Activated CD8-positive, alpha-beta memory T cell treated with anti-CD3 and anti-CD28 coated beads, Interleukin-2, amount 50 U/mL, for 24 hours (primary cell): Measurements from ENCODE around the gene AGO1.

ENCODE experiments used
- DNase-seq: peaks from one replicate; pipeline ENCODE4 v3.0.0-alpha.2; 2020; ENCODE audit errors: extremely low read depth

Gene AGO1

DNA sequence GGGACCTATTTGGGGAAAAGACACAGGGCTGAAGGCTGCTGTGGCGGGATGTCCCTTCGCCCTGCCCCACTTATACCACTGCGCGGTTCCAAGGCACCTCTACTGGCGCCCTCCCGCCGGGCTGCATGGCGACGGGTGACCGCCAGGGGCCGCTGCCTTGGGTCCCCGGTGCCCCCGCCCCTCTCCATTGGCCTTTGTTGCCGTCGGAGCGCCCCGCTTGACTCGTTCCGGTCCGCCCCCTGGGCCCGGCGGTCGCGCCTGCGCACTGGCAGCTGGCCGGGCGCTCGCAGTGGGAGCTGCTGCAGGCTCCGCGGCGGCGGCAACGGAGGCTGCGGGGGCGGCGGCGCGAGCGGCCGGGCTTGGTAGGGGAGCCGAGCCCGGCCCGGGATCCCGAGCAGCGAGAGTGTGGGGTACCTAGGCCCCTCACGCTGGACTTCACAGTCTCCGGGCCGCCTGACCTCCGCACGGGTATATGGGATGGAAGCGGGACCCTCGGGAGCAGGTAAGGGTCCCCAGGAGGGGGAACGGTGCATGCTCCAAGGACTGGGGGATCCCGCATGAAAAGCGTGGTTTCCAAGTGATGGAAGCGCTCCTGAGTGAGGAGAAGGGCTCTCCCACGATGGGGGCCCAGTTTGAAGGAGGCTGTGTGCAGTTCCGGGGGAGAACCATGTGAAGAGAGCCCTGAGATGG is at the start of gene AGO1:
Gene AGO1, plus strand, starts transcription at position 265 of the 690 bp plus-strand sequence. Its CDS starts 213 bp downstream, at position 478.
- DNase-seq, result peak; percentile 87

DNA sequence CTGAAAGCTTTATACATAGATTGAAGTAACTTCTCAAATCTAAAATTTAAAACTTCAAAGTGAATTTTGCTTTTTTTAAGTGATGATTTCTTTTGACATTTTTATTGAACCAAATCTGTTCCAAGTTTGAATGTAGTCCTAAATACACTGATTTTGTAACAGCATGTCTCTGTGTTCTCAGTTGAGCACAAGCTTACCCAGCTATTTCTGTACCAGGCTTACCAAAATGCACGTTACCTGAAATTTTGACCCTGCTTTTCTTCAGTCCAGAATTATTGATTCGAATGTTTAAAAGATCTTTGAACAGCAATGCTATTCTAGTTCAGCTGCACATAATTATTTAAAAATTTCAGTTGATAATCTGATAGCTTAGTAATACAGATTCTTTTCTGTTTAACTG is 49.6 kb upstream of the AGO1 start:
- no peak for DNase-seq

DNA sequence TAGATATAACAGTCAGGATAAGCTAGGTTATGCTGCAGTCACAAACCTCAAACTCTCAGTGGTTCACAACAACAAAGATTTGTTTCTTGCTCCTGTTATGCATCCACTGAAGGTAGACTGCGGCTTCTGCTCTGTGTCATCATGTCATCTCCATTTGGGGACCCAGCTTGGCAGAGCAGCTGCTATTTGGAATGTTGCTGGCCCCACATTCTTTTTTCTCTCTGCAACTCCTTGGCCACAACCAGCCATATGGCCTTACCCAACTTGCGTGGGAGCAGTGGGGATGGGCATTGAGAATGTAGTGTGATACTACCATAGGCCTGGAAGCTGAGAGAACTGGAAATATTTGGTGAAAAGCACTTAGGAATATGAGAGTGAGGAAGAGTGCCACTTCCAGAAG is 48.8 kb upstream of the AGO1 start:
- no peak for DNase-seq

GRCh38 chr1:35835398-35835797 is 47.6 kb upstream of the AGO1 start:
- DNase-seq, result no peak

- DNase-seq, result no peak
Observed at GRCh38 chr1:35836734-35837133, 46.3 kb upstream of the AGO1 start.

- no peak for DNase-seq
Observed at GRCh38 chr1:35838693-35839245, 44.2 kb upstream of the AGO1 start.

DNA sequence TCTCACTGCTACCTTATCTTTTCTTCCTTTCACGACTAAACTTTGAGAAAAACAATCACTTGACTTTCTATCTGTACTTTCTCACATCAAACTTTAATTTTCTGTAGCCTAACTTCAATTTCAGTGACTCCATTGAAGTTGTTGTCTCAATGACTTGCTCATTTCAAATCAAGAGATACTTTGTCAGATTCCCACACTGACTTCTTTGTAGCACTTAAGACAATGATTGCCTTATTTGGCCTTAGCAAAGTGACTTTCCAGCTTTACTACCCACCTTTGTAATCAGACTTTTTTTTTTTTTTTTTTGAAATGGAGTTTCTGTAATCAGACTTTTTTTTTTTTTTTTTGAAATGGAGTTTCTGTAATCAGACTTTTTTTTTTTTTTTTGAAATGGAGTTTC is 38.2 kb upstream of the AGO1 start:
- DNase-seq, result no peak

GRCh38 chr1:35845766-35846165 is 37.2 kb upstream of the AGO1 start:
- DNase-seq, result no peak

GRCh38 chr1:35847935-35848565 is 35.0 kb upstream of the AGO1 start:
- DNase-seq, result no peak

- no peak for DNase-seq
Observed at GRCh38 chr1:35850051-35850450, 33.0 kb upstream of the AGO1 start.

- DNase-seq, result no peak
Observed at GRCh38 chr1:35850716-35851115, 32.3 kb upstream of the AGO1 start.

GRCh38 chr1:35851132-35851869 is 31.7 kb upstream of the AGO1 start:
- DNase-seq, result no peak

- no peak for DNase-seq
Observed at GRCh38 chr1:35852241-35852640, 30.8 kb upstream of the AGO1 start.

DNA sequence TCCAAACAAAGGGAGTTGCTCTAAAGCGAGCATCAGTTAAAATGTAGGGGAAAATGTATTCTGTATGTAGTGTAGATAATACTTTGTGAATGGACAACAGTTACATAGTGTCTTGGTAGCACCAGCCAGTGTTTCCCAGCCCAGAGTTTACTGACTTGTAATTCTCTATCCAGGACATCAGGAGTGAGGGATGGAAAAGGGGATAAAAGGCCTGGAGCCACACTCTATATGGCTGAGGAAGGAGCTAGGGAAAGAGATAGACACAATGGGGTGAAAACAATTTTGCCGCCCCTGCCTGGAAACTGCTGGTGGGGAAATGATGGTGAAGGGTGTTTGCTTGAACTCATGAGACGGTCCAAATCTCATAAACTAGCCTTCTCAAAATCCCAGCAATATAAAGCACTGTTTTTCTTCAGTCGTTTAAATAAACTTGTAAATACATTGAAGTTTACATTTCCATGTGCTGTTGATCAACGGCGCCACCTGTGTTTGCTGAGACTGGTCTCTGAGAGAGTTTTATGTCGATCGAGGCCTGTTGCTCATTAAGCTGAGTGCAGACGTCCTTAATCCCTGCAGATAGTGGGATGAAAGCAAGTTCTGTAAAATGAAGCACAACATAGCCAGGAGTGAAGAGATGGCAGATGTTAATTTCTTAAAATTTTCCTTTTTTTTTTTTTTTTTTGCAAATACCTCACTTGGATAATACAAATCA is 27.9 kb upstream of the AGO1 start:
- no peak for DNase-seq

DNA sequence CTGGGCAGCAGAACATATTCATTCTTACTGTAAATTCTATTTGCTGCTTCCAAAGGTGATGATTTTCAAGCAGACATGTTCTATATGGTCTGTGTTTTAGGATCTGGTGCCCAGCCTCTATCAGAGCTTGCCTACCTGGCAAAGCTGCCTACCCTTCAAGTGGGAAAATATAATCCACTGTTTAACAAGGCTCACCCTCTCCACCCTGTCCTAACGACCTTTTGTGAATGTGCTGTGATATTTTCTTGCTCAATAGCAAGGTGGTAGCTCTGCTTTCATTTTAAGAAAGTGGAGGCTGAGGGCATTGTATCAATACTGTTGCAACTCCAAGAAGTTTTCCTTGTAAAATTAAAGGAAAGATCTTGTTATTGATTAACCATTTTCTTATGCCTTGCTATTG is 26.0 kb upstream of the AGO1 start:
- no peak for DNase-seq

GRCh38 chr1:35857830-35858229 is 25.2 kb upstream of the AGO1 start:
- DNase-seq, result no peak

DNA sequence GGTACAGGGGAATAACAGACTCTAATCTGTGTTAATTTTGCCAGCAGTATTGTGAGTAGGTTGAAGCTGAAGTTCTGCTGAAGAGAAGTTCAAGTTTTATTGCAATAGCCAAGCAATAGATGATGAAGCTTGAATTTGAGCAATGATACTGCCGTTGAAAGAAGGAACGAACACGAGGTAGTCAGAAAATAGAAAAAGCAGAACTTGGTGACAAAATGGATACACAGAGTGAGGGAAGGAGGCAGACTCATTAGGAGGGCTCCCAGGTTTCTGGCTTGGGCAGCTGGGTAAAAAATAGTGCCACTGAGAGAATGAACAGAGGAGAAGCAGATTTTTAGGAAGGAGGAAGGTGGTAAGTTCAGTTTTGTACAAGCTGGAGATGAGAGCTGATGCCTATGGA is 22.3 kb upstream of the AGO1 start:
- no peak for DNase-seq

DNA sequence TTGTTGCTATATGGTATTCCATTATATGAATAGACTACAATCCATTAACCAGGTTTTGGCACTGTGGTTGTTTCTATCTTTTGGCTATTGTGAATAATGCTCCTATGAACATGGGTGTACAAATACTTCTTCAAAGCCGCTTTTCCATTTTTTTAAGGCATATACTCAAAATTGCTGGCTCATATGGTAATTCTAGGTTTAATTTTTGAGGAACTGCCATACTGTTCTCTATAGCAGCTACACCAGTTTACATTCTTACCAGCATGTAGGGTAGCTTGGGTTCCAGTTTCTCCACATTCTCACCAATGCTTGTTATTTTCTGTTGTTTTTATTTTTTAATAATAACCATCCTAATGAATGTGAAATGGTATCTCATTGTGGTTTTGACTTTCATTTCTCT is 19.9 kb upstream of the AGO1 start:
- DNase-seq, result no peak

DNA sequence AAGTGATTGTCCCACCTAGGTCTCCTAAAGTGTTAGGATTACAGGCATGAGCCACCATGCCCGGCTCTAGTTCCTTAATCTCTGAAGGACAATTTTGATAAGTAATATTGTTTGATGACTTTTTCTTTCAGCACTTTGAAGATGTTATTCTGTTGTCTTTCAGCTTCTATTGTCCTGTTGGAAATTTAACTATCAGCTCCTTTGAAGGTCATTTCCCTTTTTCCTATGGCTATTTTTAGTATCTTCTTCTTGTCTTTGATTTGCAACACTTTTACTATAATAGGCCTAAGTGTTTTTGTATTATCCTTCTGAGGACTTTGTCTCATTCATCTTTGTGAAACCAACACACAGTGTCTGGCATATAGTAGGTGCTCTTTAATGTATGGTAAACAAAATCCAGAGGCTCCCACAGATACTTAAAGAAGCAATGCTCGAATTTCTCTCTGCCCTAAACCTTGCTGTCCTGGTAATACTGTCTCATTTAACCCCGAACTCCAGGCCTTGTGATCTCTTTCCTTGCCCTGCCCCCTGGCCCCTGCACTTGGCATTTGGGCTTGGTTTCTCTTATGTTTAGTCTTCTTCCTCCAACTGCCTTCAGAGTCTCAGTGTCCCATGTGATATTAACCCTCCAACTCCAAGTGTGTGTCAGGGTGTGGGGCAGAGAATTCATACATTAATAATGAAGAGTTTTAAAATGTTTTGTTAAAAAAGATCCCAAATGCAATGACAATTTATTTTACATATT is 19.0 kb upstream of the AGO1 start:
- DNase-seq, result no peak

GRCh38 chr1:35864813-35865212 is 18.2 kb upstream of the AGO1 start:
- no peak for DNase-seq

- DNase-seq, result no peak
Observed at GRCh38 chr1:35866991-35867390, 16.0 kb upstream of the AGO1 start.
